Measurements from ENCODE around the gene FHAD1.
"Not testable (repeated sequence)": the region's sequence is repeated elsewhere in the genome, so short reads cannot be mapped to it uniquely, and the experiment has no call there.

The FHAD1 gene

GRCh38 chr1:15424981-15425380 is 178.0 kb downstream of the FHAD1 start:
- no peak for TF ChIP-seq CTCF (conservative IDR thresholded peaks at IDR 0.05; ENCODE audit: low read depth, low read length)
- DNase-seq (ENCODE audit: low read depth): no peak
- no peak overlapping the region for H3K4me3 ChIP-seq (ENCODE audit: low read length)

- no peak overlapping the region for H3K4me3 ChIP-seq (ENCODE audit: low read length)
- no peak for TF ChIP-seq CTCF (conservative IDR thresholded peaks at IDR 0.05; ENCODE audit: low read depth, low read length)
- DNase-seq (ENCODE audit: low read depth): no peak
These were observed 178.5 kb downstream of the FHAD1 start for GRCh38 chr1:15425521-15425920.

GRCh38 chr1:15425958-15426357 is 178.9 kb downstream of the FHAD1 start:
- TF ChIP-seq CTCF (conservative IDR thresholded peaks at IDR 0.05; ENCODE audit: low read depth, low read length): no peak
- no peak for DNase-seq (ENCODE audit: low read depth)
- no peak overlapping the region for H3K4me3 ChIP-seq (ENCODE audit: low read length)

GRCh38 chr1:15426492-15427279 is 179.7 kb downstream of the FHAD1 start:
- no peak overlapping the region for H3K4me3 ChIP-seq (ENCODE audit: low read length)
- DNase-seq (ENCODE audit: low read depth): no peak
- no peak for TF ChIP-seq CTCF (conservative IDR thresholded peaks at IDR 0.05; ENCODE audit: low read depth, low read length)

- no peak for DNase-seq (ENCODE audit: low read depth)
- no peak for TF ChIP-seq CTCF (conservative IDR thresholded peaks at IDR 0.05; ENCODE audit: low read depth, low read length)
These were observed 180.2 kb downstream of the FHAD1 start for GRCh38 chr1:15427280-15427666.

GRCh38 chr1:15428252-15428651 is 181.2 kb downstream of the FHAD1 start:
- not testable (repeated sequence) for DNase-seq (ENCODE audit: low read depth); H3K4me3 ChIP-seq (ENCODE audit: low read length)

More at GRCh38 chr1:15427280-15427666, 180.2 kb downstream of the FHAD1 start:
- H3K4me3 ChIP-seq (ENCODE audit: low read length): no peak overlapping the region

- H3K4me3 ChIP-seq (ENCODE audit: low read length): no peak overlapping the region
- DNase-seq (ENCODE audit: low read depth): no peak
- TF ChIP-seq CTCF (conservative IDR thresholded peaks at IDR 0.05; ENCODE audit: low read depth, low read length): no peak
These were observed 181.9 kb downstream of the FHAD1 start for GRCh38 chr1:15428815-15429435.
